NCI-H1048 (cell line): ENCODE measurements around the gene ERBB4.
A peak's percentile ranks its signal among the peaks of the same experiment; 100 is the strongest.

Experiments used
- DNase-seq: peaks from one replicate; lab custom pipeline; 2025; lab: John Stamatoyannopoulos, UW

The ERBB4 gene

DNA sequence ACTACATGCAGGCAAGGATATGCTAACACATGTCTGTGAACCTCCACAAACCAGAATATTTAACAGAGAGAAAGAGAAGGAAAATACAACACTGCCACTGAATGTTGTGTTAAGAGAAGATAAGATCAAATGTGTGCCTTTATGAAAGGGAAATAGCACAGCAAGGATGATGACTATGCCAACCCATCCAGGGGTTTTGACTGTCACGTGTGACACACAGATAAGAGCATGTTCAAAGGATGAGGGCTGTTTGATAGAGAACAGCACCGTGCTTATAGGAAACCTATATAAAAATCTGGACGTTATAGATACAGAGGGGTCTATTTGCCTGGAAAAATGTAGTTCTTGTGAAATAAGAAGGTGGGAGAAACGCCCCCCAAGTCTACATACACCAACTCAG lies 1070.4 kb downstream of the ERBB4 start:
- DNase-seq, result no peak

DNA sequence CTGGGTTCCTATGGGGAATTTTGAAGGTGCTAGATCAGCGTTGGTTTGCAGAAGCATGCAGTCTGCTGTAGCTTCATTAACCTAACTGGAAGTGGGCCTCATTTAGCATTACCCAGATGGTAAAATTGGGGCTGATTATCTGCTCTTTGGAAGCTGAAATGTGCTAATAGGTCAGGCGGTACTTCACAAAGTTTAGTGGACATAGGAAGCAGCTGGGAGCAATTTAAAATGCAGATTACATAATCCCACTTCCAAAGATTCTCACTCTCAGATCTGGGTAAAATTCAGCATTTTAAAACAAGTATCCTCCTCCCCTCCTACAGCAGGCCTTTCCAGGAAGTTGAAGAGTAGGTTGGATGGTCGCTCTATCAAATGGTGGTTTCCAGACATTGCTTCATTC lies 1075.2 kb downstream of the ERBB4 start:
- DNase-seq, result no peak

DNA sequence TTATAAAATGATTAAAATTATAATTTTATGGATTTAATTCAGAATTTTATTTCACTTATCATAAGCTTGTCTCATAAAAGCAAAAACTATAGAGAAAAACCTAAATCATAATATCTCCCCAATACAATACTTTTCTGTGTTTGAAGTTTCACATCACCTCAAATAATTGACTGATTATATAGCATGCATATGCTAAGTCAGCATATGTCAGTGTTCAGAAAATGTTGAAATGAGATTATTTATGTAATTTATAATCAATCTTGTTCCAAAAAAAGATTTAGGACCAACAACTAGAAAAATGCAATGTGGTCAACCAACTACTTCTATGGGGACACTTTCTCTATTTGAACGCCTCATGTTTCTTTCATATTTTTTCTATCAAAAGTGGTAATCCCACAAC lies 1079.6 kb downstream of the ERBB4 start:
- no peak for DNase-seq

DNA sequence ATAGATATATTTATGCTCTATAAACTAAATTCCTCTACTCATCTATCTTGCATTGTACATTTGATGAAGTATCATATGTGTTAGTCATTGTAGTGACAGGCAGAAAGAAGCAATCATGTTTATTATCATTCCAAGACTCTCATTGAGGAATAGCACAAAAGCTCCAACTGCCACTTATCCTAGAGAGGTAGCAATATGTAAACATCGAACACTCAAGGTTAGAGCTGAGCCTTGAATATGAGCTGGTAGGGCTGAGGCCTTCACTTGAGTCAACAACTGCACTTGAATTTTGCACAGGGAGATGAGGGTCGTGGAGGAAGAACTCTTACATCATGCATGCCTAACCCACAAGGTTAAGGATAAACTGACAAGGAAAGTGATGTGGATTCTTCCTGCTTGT lies 1081.3 kb downstream of the ERBB4 start:
- DNase-seq, result no peak

DNA sequence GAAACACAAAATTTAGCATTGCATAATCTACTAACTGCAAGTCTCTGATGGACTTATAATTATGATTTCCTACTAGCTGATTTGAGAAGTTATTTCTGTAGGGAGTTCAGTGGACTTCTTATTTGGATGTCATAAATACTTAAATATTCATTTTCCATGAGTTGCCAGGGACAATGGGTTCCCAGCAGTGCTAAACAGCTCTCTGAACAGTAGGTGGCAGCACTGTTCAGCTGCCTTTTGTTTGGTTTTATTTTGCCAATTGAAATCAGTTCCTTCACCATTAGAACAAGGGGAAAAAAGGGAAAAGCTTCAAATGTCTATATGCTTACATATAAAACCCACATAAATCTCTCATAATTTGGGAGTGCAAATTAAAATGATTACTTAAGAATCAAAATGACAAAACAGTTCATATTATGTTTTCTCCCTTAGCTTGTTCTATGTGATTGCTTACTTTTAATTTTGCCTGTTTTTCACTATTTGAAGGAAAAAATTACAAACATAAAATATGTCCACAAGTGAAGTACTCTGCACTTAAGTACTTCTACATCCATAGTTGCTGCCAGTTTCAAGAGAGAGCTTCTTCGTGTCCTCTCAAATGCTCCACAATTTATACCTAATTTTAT lies 1083.3 kb downstream of the ERBB4 start:
- DNase-seq, result peak; percentile 16

DNA sequence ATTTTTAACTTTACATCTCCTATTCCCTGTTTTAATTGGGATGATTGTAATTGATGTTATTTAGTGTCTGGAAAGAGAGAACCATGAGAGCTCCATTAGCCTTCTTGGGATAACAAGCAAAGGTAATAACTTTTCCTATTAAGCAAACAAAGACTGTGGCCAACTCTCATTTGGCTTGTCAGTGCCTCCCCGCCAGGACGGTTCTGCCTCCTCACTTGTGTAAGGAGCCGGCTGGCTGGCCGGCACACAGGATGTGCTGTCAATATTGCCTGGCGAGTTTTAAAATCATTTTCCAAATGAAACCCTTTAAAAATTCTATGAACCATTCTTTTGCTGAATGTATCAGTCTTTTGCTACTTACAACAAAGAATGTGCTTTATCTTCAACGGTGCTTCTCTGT lies 1083.9 kb downstream of the ERBB4 start:
- no peak for DNase-seq

DNA sequence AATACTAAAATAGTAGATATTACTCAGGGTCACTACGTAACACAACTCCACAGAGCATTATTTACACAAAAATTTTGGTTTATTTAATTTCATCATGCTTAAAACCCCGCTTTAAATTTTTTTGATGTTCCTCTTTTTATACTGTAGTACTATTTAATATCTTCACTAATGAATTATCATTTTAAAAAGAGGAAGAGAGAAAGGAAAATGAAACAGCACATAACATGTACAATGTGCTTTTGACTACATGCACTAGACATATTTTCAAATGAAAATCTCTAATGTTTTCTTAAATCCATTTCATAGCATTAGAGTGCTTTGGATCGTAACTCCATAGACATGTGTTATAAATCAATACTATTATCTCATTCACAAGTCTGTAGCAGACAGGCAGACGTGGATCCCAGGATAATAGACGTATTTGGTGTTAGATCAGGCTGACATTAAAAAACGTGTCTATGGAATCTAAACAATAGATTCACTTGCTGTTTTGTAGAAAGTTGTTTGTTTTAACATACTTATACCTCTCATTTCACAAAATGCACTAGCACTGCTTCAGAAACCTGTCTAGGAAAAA lies 1085.2 kb downstream of the ERBB4 start:
- no peak for DNase-seq

DNA sequence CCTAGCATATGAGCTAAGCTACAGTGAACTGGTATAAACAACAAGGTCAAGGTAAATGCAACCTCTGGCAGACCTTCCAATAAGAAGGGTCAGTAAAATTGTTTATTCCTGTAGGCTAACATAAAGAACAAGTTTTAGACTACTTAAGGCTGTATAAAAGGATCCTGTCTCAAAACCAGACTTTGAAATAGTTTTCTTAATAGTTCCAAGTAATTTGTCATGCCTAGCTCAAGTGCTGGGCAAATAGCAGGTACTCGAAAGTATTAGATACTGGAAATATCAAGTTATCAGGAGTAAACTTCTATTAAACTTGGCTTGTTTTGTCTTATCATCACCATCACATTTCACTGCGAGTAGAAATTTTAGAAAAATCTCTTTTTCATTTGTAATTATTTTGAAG lies 1087.0 kb downstream of the ERBB4 start:
- no peak for DNase-seq

DNA sequence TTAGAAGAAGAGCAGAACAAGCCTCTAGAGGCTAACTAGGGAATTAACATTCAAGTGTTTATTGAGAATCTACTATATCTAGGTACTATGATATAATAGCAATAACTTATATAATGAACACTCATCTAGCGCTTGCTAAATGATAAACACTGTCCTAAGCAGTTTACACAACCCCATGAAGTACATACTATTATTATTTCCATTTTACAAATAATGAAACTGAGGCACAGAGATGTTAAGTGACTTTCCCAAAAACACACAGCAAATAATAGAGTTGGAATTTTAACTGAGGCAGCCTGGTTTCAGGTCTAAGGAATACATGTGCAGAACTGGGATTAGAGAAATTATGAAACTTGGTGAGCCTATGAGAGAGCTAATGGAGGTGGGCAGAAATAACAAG lies 1088.8 kb downstream of the ERBB4 start:
- DNase-seq, result no peak

DNA sequence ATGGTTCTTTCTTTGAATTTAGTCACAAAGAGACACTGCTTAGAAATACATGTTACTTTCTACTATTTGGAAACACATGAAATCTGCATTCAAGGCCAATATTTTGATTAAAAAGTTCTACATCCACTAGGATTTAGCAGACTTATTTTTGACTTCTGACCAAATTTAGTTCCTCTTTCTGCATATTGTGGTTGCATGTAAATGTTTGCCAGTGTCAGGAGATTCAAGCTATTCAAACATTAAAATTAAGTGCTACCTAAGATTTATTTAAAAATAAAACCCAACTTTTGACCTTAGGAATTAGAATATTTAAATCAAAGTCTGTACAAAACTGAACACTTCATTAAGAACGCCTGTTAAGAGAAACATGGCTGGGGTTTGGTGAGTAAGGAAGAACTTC lies 1091.1 kb downstream of the ERBB4 start:
- DNase-seq, result no peak

DNA sequence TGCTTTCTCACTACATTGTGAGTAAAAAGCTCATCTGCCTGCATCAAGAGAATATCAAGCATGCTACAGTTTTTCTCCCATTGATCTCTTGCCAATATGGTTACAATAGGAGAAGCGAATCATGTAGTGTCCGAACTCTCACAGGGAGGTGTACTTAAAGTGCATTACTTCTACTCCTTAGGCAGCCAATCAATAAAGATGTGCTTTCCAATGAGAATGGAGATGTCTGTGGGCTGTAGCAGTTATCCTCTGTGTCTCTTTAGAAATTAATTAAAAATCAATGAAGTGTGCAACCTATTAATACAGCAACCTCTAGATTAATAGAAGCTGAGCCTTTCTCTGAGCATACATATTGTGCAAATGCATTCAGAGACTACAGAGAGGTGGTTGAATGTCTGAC lies 1098.5 kb downstream of the ERBB4 start:
- no peak for DNase-seq

DNA sequence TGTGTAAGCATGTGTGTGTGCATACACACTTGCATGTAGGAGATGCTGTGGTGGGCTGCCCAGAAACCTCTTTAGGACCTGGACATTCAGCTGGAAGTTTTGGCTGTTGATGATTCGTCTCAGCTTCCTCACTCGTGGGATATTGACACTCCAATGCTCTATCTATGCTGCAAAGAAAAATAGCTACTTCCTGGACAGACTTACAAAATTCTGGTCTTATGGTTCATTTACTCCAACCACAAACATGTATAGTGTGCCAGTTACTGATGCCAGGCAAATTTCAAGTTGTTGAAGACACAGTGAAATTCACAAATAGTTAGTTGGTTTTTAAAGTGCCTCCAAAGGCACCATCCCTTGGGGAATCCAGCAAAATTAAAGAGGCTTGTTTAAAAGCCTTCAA lies 1099.6 kb downstream of the ERBB4 start:
- DNase-seq, result no peak

DNA sequence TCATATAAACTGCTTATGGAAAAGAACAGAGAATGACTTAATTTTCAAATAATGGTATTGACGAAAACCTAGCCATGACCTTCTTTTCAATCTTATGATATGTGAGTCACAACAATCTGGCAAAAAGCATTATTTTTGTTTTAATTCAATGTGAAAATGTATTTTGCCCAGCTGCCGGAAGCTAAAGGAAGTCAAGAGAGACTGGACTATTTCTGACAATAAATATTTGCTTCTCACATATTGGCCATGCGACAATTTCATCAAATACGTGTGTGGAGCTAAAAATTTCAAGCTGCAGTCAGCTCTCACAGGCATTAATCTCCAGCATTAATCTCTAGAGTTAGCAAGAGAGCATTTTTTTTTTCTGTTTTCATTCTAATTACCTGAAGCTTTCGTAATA lies 1101.2 kb downstream of the ERBB4 start:
- DNase-seq, result no peak

DNA sequence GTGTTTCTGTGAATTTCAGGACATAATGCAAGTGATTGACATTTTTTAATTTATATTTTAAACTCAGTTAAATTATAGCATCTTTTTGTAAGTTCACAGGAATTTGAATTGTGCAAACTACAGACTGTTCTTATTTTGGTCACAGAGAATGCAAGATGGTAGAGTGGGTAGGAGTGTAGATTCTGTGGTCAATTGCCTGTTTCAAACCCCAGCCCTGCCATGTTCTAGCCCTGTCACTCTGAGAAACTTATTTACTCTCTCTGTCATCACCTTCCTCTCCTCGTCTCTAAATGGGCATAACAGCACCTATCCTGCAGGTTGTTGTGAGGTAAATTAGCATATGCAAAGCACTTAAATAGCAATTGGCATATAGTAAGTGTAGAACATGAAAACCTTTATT lies 1102.4 kb downstream of the ERBB4 start:
- DNase-seq, result no peak

DNA sequence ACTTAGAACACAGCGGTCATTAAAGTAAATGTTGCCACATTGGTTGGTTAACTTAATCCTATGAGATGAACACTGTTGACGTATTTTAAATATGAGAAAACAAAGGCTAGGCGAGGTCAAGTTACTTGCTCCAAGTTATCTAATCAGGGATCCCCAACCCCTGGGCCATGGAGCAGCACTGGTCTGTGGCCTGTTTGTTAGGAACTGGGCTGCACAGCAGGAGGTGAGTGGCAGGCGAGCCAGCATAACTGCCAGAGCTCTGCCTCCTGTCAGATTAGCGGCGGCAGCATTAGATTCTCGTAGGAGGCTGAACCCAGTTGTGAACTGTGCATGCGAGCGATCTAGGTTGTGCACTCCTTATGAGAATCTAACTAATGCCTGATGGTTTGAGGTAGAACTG lies 1103.3 kb downstream of the ERBB4 start:
- DNase-seq, result no peak

DNA sequence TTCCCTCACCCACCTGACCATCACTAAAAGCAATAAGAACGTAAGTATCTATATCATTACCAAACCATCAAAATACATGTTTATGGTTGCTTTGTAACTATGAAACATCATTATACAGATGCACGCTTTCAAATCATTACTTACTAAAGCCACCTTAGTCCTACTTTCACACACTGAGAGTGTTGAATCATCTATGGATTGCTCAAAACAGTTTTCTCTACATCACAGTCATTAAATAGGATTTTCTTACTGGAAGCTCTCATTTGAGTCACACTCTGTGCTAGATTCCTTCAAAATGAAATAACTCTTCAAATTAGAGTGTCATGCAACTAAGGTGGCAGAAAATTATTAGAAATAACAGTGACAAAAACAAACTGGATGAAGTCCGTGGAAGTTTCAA lies 1103.8 kb downstream of the ERBB4 start:
- no peak for DNase-seq

DNA sequence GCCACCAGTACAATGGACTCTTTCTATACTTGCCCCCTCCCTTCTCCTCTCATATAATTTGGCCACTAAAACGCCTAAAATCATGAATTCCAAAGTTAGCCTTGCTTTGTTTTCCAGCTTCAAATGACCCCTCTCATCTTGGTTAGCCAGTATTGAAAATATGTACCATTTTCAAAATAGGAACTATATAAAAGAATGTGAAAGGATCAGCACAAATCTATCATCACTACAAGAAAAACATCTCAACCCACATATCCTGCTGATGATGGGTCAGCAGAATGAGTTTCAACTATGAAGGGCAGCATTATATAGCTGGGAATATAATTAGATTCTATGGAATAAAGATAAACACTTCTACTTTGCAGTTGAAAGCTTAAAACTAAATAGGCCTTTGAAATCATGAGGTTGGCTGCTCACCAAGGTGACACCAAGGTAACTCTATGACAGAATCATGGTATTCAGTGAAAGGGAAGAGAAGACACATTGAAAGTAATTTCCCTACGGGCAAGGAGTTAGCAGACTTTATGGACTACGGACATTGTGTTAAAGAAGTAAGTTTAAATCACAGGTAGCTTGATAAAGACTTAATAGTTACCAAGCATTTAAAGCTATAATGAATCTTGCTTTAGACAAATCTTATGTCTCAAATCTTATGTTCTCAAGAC lies 1109.2 kb downstream of the ERBB4 start:
- no peak for DNase-seq

DNA sequence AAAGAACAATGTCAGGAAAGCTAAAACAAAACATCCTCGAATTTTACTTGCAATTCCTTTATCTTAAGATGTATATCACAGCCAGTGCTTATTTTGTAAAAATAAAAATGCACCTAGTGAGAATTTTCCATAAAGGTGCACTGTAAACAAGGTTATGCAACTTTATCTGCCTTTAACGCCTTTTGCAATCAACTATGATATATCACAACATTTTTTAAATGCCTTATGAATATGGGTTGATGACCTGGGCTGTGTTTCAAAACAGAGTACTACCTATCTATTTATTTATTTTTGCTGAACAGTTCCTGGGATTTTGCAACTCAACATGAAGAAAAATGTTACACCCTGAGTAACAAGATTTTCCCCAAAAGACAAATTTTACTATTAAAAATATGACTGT lies 1112.4 kb downstream of the ERBB4 start:
- no peak for DNase-seq

DNA sequence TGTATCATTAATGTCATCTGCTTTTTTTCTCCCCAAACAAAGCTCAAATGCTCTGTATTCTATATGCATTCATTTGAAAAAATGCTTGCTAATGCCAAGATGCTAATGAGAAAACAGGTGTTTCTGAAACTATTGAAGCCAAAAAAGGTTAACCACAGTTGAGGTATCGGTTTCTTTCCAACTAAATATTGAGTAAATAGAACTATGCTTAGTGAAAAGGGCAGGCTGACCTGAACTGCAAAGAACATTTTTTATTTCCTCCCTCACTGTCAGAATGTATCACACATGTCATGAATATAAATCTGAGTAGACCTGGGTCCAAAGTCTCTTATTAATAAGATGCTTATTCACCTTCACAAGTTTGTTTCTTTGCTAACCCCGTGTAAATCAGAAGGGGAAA lies 1115.6 kb downstream of the ERBB4 start:
- DNase-seq, result no peak

DNA sequence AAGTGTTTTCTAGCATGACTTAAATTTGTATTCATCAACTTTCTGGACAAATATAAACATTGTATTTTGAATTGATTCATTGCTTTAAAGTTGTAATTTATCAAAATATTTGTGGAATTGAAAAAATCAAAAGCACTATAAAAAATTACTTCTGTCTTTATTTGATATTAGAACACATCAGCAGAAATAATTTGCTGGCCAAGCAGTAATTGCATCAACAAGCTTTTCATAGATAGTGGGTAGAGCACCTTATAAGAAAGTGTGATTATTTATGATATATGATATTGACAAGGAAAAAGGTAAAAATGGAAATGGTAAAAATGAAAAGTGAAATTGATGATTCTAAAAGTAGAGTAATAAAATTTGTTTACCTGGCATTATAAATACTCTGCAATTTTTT lies 1121.1 kb downstream of the ERBB4 start:
- no peak for DNase-seq

DNA sequence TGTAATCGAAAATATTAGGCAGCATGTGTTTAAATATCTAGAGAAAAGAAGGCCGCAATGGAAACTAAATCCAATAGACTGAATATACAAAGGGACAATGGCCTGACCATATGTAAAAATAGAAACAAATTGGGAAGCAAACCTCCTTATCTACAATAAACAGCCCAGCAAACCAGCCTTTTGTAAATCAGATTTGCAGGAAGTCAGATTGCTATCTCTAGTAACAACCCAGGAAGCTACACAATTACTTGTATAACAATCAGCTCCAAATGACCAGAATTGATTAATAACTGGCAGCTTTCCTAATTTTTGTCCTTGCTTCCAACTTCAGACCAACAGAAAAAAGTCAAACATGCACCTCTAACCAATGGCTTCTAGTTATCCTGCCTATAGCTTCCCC lies 1122.2 kb downstream of the ERBB4 start:
- no peak for DNase-seq

DNA sequence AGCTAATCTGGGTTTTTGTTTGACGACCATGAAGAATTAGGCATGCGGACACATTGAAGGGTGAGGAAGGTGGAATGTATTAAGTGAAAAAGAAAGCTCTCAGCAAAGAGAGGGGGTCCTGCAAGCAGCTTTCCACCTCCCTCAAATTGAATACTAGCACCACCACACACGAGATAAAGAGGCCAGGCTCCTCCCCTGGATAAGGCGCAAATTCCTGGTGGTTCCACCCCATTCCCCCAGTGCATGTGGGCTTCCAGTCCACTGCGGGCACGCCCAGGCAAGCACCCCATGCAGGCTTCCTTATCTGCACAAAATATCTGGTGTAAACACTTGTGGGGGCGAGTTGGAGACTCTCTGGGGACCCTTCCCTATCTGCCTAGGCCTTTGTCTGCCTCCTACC lies 1124.9 kb downstream of the ERBB4 start:
- DNase-seq, result no peak

DNA sequence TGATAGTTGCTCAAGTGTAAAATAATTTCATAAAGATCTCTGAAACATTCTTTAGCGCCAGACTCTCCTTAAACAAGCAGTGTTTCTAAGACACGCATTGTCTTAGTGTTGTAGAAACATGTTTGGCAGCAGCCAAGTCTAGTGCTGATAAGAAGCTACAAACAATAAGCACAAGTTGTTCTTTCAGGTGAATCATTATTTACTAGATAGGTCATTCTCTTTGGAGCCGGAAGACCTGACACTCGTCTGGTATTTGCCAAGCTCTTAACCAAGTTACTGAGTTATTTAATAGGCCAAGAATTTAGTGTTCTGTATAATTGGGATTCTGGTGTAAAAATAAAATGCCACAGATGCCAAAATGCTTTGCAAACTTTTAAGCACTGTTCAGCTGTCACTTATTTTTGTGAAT lies 1130.1 kb downstream of the ERBB4 start:
- no peak for DNase-seq

DNA sequence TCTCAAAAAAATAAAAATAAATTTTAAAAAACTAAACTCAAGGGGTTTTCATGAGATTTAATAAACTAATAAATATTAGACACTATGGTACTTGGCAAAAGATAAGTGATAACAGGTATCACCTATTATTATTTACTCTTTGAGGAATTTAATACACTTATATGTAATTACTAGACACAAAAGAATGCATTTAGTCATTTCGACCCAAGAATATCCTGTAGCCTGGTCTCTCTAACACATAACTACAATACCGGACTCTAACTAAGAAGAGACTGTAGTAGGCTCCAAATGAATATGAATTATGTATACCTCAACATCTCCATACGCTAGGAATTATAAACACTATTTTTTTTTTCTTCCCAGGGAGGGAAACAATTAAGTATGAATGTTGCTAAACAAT lies 1131.5 kb downstream of the ERBB4 start:
- DNase-seq, result no peak
